GM23338 (cell line): ENCODE data around the gene METAP1D. TPM values are rescaled to one million over a fixed set of nuclear protein-coding genes. Genes with fewer than 3 reads are reported as not detected.

Experiments
- ATAC-seq: fragments of 200-7000 bp; cut with Tn5 transposase; 3 replicates; pipeline ENCODE4 v1.9.1; 2020
- DNase-seq: peaks from one replicate; pipeline ENCODE4 v3.0.0-alpha.2; 2015; ENCODE audit warnings: low spot score
- H2AFZ ChIP-seq: fragments of 200-600 bp; sonication (generic); 2 replicates; pipeline ENCODE4 v1.8.0; 2016; ENCODE audit warnings: antibody characterized with exemption, mild to moderate bottlenecking, moderate library complexity
- H3F3A ChIP-seq: fragments of 200-600 bp; sonication (generic); replicated peaks from 2 replicates; pipeline ENCODE4 v1.8.0; 2017; ENCODE audit warnings: antibody characterized with exemption, mixed run types, low read depth
- H3K27ac ChIP-seq: fragments of 200-600 bp; sonication (generic); 2 replicates; pipeline ENCODE4 v1.6.1; 2016; ENCODE audit warnings: low read depth
- H3K27me3 ChIP-seq: fragments of 200-600 bp; sonication (generic); 2 replicates; pipeline ENCODE4 v1.8.0; 2016; ENCODE audit warnings: mild to moderate bottlenecking, mixed run types, moderate library complexity; ENCODE audit not compliant: insufficient read depth
- H3K36me3 ChIP-seq: fragments of 200-600 bp; sonication (generic); 2 replicates; pipeline ENCODE4 v1.8.0; 2016; ENCODE audit warnings: mild to moderate bottlenecking; ENCODE audit not compliant: insufficient read depth
- H3K4me1 ChIP-seq: fragments of 200-600 bp; sonication (generic); 2 replicates; pipeline ENCODE4 v1.8.0; 2016; ENCODE audit warnings: mild to moderate bottlenecking, moderate library complexity; ENCODE audit not compliant: insufficient read depth
- H3K4me2 ChIP-seq: fragments of 200-600 bp; sonication (generic); 2 replicates; pipeline ENCODE4 v1.7.1; 2017; ENCODE audit warnings: mixed run types
- H3K4me3 ChIP-seq: fragments of 200-600 bp; sonication (generic); 2 replicates; pipeline ENCODE4 v1.6.1; 2016; ENCODE audit warnings: mixed run types
- H3K79me2 ChIP-seq: fragments of 200-600 bp; sonication (generic); replicated peaks from 2 replicates; pipeline ENCODE4 v1.8.0; 2017; ENCODE audit warnings: mild to moderate bottlenecking; ENCODE audit not compliant: insufficient read depth
- H3K9me2 ChIP-seq: fragments of 200-600 bp; sonication (generic); 2 replicates; pipeline ENCODE4 v1.8.0; 2017; ENCODE audit not compliant: insufficient read depth
- H4K20me1 ChIP-seq: fragments of 200-600 bp; sonication (generic); replicated peaks from 2 replicates; pipeline ENCODE4 v1.8.0; 2017; ENCODE audit warnings: mild to moderate bottlenecking; ENCODE audit not compliant: insufficient read depth
- H3K27ac Mint-ChIP-seq: 2 replicates; pipeline ENCODE4 v1.8.0; 2020; ENCODE audit warnings: inconsistent platforms, mild to moderate bottlenecking, moderate library complexity, mixed read lengths
- H3K27me3 Mint-ChIP-seq: 3 replicates; pipeline ENCODE4 v1.8.0; 2022; ENCODE audit warnings: low read depth, mild to moderate bottlenecking, moderate library complexity, mixed read lengths, inconsistent platforms; ENCODE audit not compliant: insufficient read depth, poor library complexity
- H3K36me3 Mint-ChIP-seq: 3 replicates; pipeline ENCODE4 v1.8.0; 2021; ENCODE audit warnings: low read depth, mild to moderate bottlenecking, inconsistent platforms, moderate library complexity, mixed read lengths
- H3K4me1 Mint-ChIP-seq: 3 replicates; pipeline ENCODE4 v1.8.0; 2020; ENCODE audit warnings: mild to moderate bottlenecking, inconsistent platforms, mixed read lengths
- H3K4me3 Mint-ChIP-seq: 3 replicates; pipeline ENCODE4 v1.8.0; 2021; ENCODE audit warnings: moderate library complexity, mild to moderate bottlenecking, inconsistent platforms, mixed read lengths
- H3K9me3 Mint-ChIP-seq: 3 replicates; pipeline ENCODE4 v1.8.0; 2020; ENCODE audit warnings: moderate library complexity, mild to moderate bottlenecking, inconsistent platforms, mixed read lengths
- ETS1 ChIP-seq: IDR thresholded peaks from 2 replicates; pipeline ENCODE4 v1.6.1; 2016; ENCODE audit warnings: antibody characterized with exemption
- EZH2 ChIP-seq: fragments of 200-600 bp; sonication (generic); IDR thresholded peaks from one replicate; pipeline ENCODE4 v1.8.0; 2017; ENCODE audit warnings: antibody characterized with exemption, mild to moderate bottlenecking, low read depth; ENCODE audit not compliant: unreplicated experiment
- EZH2phosphoT487 ChIP-seq: fragments of 200-600 bp; sonication (generic); IDR thresholded peaks from one replicate; pipeline ENCODE4 v1.8.1; 2018; ENCODE audit warnings: antibody characterized with exemption; ENCODE audit not compliant: unreplicated experiment
- JUNB ChIP-seq: IDR thresholded peaks from one replicate; pipeline ENCODE4 v1.6.1; 2016; ENCODE audit warnings: antibody characterized with exemption; ENCODE audit not compliant: unreplicated experiment
- STAT1 ChIP-seq: IDR thresholded peaks from one replicate; pipeline ENCODE4 v1.6.1; 2016; ENCODE audit warnings: antibody characterized with exemption; ENCODE audit not compliant: unreplicated experiment
- ZNF462 ChIP-seq: fragments of 250-450 bp; sonication (Bioruptor Pico); IDR thresholded peaks from 2 replicates; pipeline ENCODE4 v1.5.0; 2020; ENCODE audit warnings: mild to moderate bottlenecking, moderate library complexity
- polyA plus RNA-seq: library from polyadenylated mRNA; unstranded; fragments of >200 nt; fragmentation: Nextera tagmentation; extraction: Ambion mirVana; gene quantifications from 2 replicates; pipeline ENCODE4 v1.2.1, GENCODE V29; 2016
- total RNA-seq: library from RNA; depleted of rRNA; stranded (reverse); fragments of >200 nt; shearing (Covaris generic); gene quantifications from 2 replicates; pipeline ENCODE4 v1.2.3, GENCODE V29; 2014

Gene METAP1D
- total and polyA plus RNA-seq, 2 experiments from 2014 or later, result 12.8 to 15.5 TPM

GRCh38 chr2:171960570-171960969 lies 39.2 kb upstream of the METAP1D start (continued):
- TF ChIP-seq ZNF462 (CRISPR knock-in tag) (no peak), EZH2phosphoT487 (no peak)

GRCh38 chr2:171963198-171963597 lies 36.6 kb upstream of the METAP1D start:
- no peaks in the 10 kb centered on the region for H3K4me1 Mint-ChIP-seq
- Histone ChIP-seq H4K20me1 (peaks cover 14% of the 10 kb centered on the region; the same call in 1 of the 2 replicates), H3K4me2 (no peak overlapping the region), H3F3A (no peaks in the 10 kb centered on the region), H2AFZ (no peak overlapping the region), H3K27me3 (no peaks in the 10 kb centered on the region), H3K79me2 (peaks cover 7% of the 10 kb centered on the region; the same call in 1 of the 2 replicates), H3K9me2 (no peaks in the 10 kb centered on the region), H3K4me3 (no peak overlapping the region), H3K36me3 (0 out of 2 replicates have a peak, but pooled peaks cover 12% of the 10 kb centered on the region), H3K4me1 (no peaks in the 10 kb centered on the region), H3K27ac (no peak overlapping the region)
- H3K27me3 Mint-ChIP-seq, result peaks cover 3% of the 10 kb centered on the region
- H3K4me3 Mint-ChIP-seq, result no peak overlapping the region
- H3K9me3 Mint-ChIP-seq, result no peaks in the 10 kb centered on the region
- H3K36me3 Mint-ChIP-seq, result peaks cover 15% of the 10 kb centered on the region; the same call in 2 of the 3 replicates
- ATAC-seq, result no peak
- DNase-seq, result no peak
- no peak overlapping the region for H3K27ac Mint-ChIP-seq
- TF ChIP-seq ZNF462 (CRISPR knock-in tag) (no peak), EZH2 (no peak), ETS1 (no peak), JUNB (no peak), STAT1 (no peak)
